ENCODE results near the gene LTBP3.

- TF ChIP-seq CTCF (IDR thresholded peaks at IDR 0.05) (no peak), NRF1 (IDR thresholded peaks at IDR 0.05; ENCODE audit: low read depth, low read length) (no peak), CHD2 (IDR thresholded peaks at IDR 0.05; ENCODE audit: low read length, partially characterized antibody) (peak; percentile 45), MAX (IDR thresholded peaks at IDR 0.05; ENCODE audit: low read depth) (peak; percentile 81)
- TF ChIP-seq, protein P1, sequence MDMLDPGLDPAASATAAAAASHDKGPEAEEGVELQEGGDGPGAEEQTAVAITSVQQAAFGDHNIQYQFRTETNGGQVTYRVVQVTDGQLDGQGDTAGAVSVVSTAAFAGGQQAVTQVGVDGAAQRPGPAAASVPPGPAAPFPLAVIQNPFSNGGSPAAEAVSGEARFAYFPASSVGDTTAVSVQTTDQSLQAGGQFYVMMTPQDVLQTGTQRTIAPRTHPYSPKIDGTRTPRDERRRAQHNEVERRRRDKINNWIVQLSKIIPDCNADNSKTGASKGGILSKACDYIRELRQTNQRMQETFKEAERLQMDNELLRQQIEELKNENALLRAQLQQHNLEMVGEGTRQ (IDR thresholded peaks at IDR 0.05; ENCODE audit: borderline replicate concordance, low read depth, low read length): no peak
Observed at GRCh38 chr11:65555693-65556231, 2.4 kb downstream of the LTBP3 start.
